Hepatocyte (in vitro differentiated cells): ENCODE data around the gene SAPCD2. TPM values are rescaled to one million over a fixed set of nuclear protein-coding genes. Genes with fewer than 3 reads are reported as not detected.

Source experiments
- DNase-seq: peaks from one replicate; pipeline ENCODE4 v3.0.0-alpha.2; 2016; ENCODE audit warnings: low spot score
- H2AFZ ChIP-seq: fragments of 200-600 bp; sonication (generic); 2 replicates; pipeline ENCODE4 v1.6.0; 2016; ENCODE audit warnings: antibody characterized with exemption, mild to moderate bottlenecking
- H3K27ac ChIP-seq: fragments of 200-600 bp; sonication (generic); 2 replicates; pipeline ENCODE4 v1.5.1; 2016; ENCODE audit warnings: mild to moderate bottlenecking
- H3K27me3 ChIP-seq: fragments of 200-600 bp; sonication (generic); 2 replicates; pipeline ENCODE4 v1.6.1; 2016
- H3K36me3 ChIP-seq: fragments of 200-600 bp; sonication (generic); replicated peaks from 2 replicates; pipeline ENCODE4 v1.5.1; 2016; ENCODE audit warnings: low read depth; ENCODE audit not compliant: insufficient read depth
- H3K4me1 ChIP-seq: fragments of 200-600 bp; sonication (generic); 2 replicates; pipeline ENCODE4 v1.5.1; 2016; ENCODE audit warnings: mild to moderate bottlenecking, moderate library complexity; ENCODE audit not compliant: insufficient read depth
- H3K4me2 ChIP-seq: fragments of 200-600 bp; sonication (generic); 2 replicates; pipeline ENCODE4 v1.6.0; 2016
- H3K4me3 ChIP-seq: fragments of 200-600 bp; sonication (generic); 2 replicates; pipeline ENCODE4 v1.5.1; 2016; ENCODE audit warnings: mild to moderate bottlenecking
- H3K79me2 ChIP-seq: fragments of 200-600 bp; sonication (generic); 2 replicates; pipeline ENCODE4 v1.6.0; 2017; ENCODE audit warnings: mild to moderate bottlenecking
- H3K9me2 ChIP-seq: fragments of 200-600 bp; sonication (generic); replicated peaks from 2 replicates; pipeline ENCODE4 v1.6.0; 2017; ENCODE audit warnings: mild to moderate bottlenecking; ENCODE audit not compliant: insufficient read depth
- H3K9me3 ChIP-seq: fragments of 200-600 bp; sonication (generic); 2 replicates; pipeline ENCODE4 v1.5.1; 2016; ENCODE audit warnings: low read depth, mild to moderate bottlenecking
- H4K20me1 ChIP-seq: fragments of 200-600 bp; sonication (generic); 2 replicates; pipeline ENCODE4 v1.6.0; 2016; ENCODE audit warnings: mild to moderate bottlenecking; ENCODE audit not compliant: insufficient read depth, poor library complexity, severe bottlenecking
- CTCF ChIP-seq: fragments of 200-600 bp; sonication (generic); IDR thresholded peaks from 2 replicates; pipeline ENCODE4 v1.5.1; 2016; ENCODE audit warnings: antibody characterized with exemption, mild to moderate bottlenecking; ENCODE audit not compliant: poor library complexity
- EZH2 ChIP-seq: fragments of 200-600 bp; sonication (generic); IDR thresholded peaks from 2 replicates; pipeline ENCODE4 v1.6.1; 2016; ENCODE audit warnings: antibody characterized with exemption, mild to moderate bottlenecking, borderline replicate concordance
- EZH2phosphoT487 ChIP-seq: fragments of 200-600 bp; sonication (generic); IDR thresholded peaks from one replicate; pipeline ENCODE4 v1.6.1; 2018; ENCODE audit warnings: antibody characterized with exemption, mild to moderate bottlenecking, low read depth, moderate library complexity; ENCODE audit not compliant: unreplicated experiment, severe bottlenecking
- WGBS: methylation state at CpG from one replicate; pipeline ENCODE4 v1.1.6; 2016; ENCODE audit warnings: low lambda C conversion rate; ENCODE audit errors: missing lambda C conversion rate; 5-methylcytosine and 5-hydroxymethylcytosine counted together
- polyA plus RNA-seq: library from polyadenylated mRNA; unstranded; fragments of >200 nt; fragmentation: Nextera tagmentation; extraction: Ambion mirVana; gene quantifications from 2 replicates; pipeline ENCODE4 v1.2.1, GENCODE V29; 2016
- total RNA-seq: library from RNA; depleted of rRNA; stranded (reverse); fragments of >200 nt; gene quantifications from 2 replicates; pipeline ENCODE4 v1.2.3, GENCODE V29; 2014

The SAPCD2 gene
- total and polyA plus RNA-seq, 2 experiments from 2014 or later = 4.8 to 7.5 TPM

GRCh38 chr9:137015976-137016375, 54.4 kb downstream of the SAPCD2 start:
- Histone ChIP-seq H3K79me2 (no peaks in the 10 kb centered on the region), H3K36me3 (no peaks in the 10 kb centered on the region), H3K4me3 (no peak overlapping the region), H3K9me3 (no peaks in the 10 kb centered on the region), H3K4me2 (no peak overlapping the region), H2AFZ (no peak overlapping the region), H3K4me1 (no peaks in the 10 kb centered on the region), H3K27ac (no peak overlapping the region), H4K20me1 (no peaks in the 10 kb centered on the region), H3K27me3 (no peaks in the 10 kb centered on the region), H3K9me2 (no peaks in the 10 kb centered on the region)
- TF ChIP-seq CTCF = no peak
- TF ChIP-seq EZH2phosphoT487 = no peak
- no peak for TF ChIP-seq EZH2
- DNase-seq = no peak
- 98% methylated on average over 19 of the region's 21 CpGs for WGBS

GRCh38 chr9:137015540-137015930, 54.8 kb downstream of the SAPCD2 start:
- Histone ChIP-seq H4K20me1 (no peaks in the 10 kb centered on the region), H3K9me3 (no peaks in the 10 kb centered on the region), H3K9me2 (no peaks in the 10 kb centered on the region), H3K4me3 (no peak overlapping the region), H3K36me3 (no peaks in the 10 kb centered on the region), H3K79me2 (no peaks in the 10 kb centered on the region), H3K4me2 (no peak overlapping the region), H3K27me3 (no peaks in the 10 kb centered on the region), H3K27ac (no peak overlapping the region), H2AFZ (no peak overlapping the region), H3K4me1 (no peaks in the 10 kb centered on the region)
- no peak for DNase-seq
- WGBS = 98% methylated on average over 16 of the region's 25 CpGs
- TF ChIP-seq EZH2 (no peak), EZH2phosphoT487 (no peak), CTCF (no peak)

GRCh38 chr9:137014776-137015539, 55.4 kb downstream of the SAPCD2 start:
- H3K27ac ChIP-seq = no peak overlapping the region
- no peak overlapping the region for H3K4me2 ChIP-seq
- 98% methylated on average over 34 of the region's 36 CpGs for WGBS
- no peak for DNase-seq
- H2AFZ ChIP-seq = no peak overlapping the region
- H3K79me2 ChIP-seq = no peaks in the 10 kb centered on the region
- H3K27me3 ChIP-seq = no peaks in the 10 kb centered on the region
- H3K4me1 ChIP-seq = no peaks in the 10 kb centered on the region
- H3K36me3 ChIP-seq = no peaks in the 10 kb centered on the region
- no peaks in the 10 kb centered on the region for H4K20me1 ChIP-seq
- TF ChIP-seq EZH2phosphoT487 (no peak), CTCF (no peak), EZH2 (no peak)
- no peak overlapping the region for H3K4me3 ChIP-seq
- no peaks in the 10 kb centered on the region for H3K9me3 ChIP-seq
- H3K9me2 ChIP-seq = no peaks in the 10 kb centered on the region
